ENCODE results near the gene MICAL2.
A peak's percentile ranks its signal among the peaks of the same experiment; 100 is the strongest.

Gene MICAL2

GRCh38 chr11:12117611-12118010 lies 7.2 kb downstream of the MICAL2 start:
- DNase-seq, result no peak

- peak in 2 of 3 experiments; percentile 40 to 93 for DNase-seq
These were observed 8.6 kb downstream of the MICAL2 start for GRCh38 chr11:12118949-12119348.

DNA sequence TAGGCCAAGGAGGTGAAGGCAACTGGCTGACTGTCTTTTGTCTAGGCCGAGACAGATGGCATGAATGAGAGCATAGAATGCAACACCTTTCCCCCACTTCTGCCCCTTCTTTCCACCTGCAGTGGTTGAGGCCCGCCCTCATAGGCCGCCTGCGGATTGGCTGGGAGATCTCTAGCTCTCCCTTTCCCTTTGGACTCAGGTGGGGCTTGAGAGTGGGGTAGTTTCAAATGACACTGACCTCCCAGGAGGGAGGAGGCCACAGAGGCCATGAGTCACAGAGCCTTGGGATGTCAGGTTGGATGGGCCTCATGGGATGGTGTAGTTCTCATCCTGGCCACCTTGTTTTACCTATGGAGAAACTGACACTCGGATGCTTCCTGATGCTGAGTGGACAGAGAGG lies 9.1 kb downstream of the MICAL2 start:
- peak in 2 of 3 experiments; percentile 40 to 93 for DNase-seq

DNA sequence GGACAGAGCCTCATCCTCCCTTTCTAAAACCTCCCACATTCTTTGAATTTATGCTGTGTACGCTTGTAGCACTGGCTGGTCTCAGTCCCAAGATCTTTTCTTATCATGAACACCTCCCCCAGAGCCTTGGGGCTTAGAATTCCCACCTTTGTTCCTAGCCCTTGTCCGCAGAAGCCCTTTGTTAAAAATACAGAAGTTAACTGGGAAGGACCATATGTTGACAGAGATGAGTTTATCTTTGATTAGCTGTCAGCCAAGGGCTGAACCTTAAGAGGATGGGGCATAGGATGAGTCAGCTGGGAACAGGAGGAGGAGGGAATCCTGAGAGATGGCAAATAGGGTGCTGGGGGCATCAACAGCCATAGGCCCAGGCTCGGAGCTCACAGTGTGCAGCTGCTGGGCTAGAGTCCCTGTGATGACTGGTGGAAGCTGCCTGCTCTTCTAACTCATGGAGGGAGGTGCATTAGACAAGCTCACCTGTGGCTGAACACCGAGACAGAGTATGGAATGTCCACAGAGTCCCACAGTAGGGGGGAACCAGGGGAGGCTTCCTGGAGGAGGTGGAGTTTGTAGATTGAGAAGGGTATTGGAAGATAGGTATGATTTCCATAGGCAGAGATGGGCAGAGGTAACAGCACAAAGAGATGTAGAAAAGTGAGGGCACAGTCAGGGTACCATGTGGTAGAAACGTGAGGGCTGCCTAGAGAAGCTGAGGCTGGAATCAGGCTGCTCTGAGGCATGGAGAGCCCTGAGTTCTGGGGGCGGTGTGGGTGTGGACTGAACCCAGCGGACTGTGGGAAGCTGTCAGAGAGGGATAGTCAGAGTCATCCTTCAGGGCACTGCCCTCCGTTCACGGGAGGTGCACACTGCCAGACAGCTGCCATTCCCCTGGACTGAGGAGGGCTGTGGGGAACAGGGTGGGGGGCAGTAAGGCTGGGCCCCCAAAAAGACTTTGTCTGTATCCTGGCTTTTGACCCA lies 9.9 kb downstream of the MICAL2 start:
- DNase-seq, result no peak

GRCh38 chr11:12121011-12121410 lies 10.6 kb downstream of the MICAL2 start:
- no peak for DNase-seq

GRCh38 chr11:12121517-12121916 lies 11.1 kb downstream of the MICAL2 start:
- peak; percentile 69 to 86 (median 76) for DNase-seq

- peak in 2 of 3 experiments; percentile 17 to 34 for DNase-seq
These were observed 11.7 kb downstream of the MICAL2 start for GRCh38 chr11:12122083-12122482.

- DNase-seq, result no peak
These were observed 12.9 kb downstream of the MICAL2 start for GRCh38 chr11:12123273-12123672.

GRCh38 chr11:12123799-12124198 lies 13.4 kb downstream of the MICAL2 start:
- DNase-seq, result no peak

GRCh38 chr11:12124306-12124705 lies 13.9 kb downstream of the MICAL2 start:
- no peak for DNase-seq

GRCh38 chr11:12125609-12126149 lies 15.3 kb downstream of the MICAL2 start:
- DNase-seq, result no peak

DNA sequence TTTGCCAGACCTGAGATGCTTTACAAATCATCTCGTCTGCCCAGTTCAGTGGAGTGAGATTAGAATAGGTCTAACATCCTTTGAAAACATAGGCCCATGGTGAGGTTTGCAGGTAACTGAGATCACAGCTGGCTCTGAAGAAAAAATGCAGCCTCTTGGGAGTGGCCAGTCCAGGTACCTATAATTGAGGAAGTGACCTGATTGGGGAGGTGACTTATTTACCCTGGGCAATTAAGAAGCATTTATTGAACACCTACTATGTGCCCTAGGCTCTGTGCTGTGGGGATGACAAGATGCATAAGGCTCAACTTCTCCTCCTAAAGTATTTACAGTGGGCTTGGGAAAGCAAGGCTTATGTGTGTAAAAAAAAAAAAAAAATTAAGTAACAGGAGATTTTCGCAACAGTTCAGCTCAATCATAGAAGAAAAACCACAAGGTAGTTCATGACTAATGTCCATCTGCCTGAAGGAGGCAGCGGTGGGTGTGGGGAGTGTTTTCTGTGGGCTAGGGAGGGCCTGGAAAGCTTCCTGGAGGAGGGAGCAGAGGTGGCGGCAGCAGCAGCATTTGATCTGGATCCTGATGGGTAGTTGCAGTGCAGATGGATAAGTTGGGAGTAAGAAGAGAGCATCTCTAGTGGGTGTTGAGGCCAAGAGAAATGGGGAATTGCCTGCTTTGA lies 16.1 kb downstream of the MICAL2 start:
- DNase-seq, result no peak

DNA sequence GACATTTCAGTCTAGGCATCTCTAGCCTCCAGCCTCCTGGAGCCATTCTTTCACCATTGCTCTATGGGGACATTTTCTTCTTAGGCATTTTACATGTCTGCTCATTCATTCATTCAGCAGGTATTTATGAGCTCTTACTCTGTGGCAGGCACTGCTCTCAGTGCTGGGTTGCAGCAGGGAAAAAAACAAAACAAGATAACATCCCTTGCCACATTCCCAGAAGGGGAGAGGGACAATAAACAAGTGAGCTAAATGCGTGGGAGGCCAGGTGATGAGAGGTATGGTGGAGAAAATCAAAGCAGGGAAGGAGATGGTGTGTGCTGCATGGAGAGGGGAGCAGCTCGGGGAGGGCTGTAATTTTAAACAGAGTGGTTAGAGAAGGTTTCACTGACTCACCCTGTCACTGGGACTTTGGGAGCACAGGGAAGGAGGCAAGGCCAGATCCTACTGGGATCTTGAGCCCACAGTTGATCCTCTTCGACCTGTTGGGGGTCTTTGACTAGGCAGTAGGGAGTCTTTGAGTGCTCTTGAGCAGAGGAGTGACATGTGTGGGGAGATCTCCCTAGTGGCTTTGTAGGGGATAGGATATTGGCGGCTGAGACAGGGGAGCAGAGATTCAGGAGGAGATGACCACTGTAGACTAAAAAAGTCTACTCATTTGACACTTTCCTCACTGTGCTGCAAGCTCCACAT lies 17.0 kb downstream of the MICAL2 start:
- DNase-seq, result no peak

- DNase-seq, result no peak
These were observed 17.9 kb downstream of the MICAL2 start for GRCh38 chr11:12128301-12128751.

DNA sequence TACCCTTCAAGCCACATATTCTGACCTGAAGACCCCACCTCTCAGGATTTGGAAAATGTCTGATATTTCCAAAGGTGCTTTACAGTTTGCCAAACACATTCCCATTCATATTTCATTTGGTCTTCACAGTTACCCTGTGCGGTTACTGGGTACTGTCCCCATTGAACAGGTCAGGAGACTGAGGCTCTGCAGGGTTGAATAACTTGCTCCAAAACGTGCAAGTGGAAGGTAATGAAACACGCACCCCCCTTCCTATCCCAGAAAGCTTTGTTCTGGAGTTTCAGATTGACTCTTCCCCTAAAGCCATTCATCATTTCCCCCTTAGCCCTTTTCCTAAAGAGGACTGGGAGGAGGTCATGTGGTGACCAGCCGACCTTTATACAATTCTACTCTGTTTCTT lies 18.8 kb downstream of the MICAL2 start:
- DNase-seq, result no peak

- DNase-seq, result no peak
These were observed 20.0 kb downstream of the MICAL2 start for GRCh38 chr11:12130180-12130980.

DNA sequence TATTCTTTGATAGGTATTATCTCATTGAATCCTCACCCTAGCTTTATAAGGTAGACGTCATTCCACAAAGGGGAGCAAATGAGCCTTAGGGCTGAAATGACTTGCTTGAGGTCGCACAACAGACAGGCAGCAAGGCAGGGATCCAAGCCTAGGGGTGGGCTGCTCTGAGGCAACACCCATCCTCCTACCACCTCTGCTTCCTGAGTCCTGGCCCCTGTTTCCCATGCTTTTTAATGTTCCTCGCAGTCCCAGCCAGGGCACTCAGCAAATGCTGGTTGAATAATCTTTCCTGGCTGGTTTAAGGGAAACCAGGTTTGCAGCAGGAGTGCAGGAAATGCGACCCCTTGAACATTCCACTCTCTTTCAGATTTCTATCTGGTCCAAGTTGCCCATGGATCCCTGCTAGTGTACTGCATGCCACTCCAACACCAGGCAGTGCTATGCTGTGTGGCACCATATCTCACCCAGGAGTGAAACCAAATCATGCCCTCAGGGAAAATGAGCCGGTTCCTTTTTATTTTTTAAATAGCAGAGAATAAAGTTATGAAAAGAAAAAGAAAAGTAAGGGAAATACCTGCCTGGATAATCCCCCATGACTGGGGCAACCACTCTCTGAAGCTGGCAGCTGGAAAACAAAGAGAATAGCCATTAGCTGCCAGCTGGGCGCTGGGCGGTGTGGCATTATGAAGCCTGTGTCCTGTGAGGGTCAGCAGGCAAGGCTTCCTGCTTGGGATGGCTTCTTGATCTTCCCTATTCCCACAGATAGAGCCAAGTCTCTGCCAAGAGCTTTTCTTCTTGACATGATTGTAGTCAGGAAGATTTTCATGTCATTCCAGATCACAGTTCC lies 21.8 kb downstream of the MICAL2 start:
- no peak for DNase-seq

DNA sequence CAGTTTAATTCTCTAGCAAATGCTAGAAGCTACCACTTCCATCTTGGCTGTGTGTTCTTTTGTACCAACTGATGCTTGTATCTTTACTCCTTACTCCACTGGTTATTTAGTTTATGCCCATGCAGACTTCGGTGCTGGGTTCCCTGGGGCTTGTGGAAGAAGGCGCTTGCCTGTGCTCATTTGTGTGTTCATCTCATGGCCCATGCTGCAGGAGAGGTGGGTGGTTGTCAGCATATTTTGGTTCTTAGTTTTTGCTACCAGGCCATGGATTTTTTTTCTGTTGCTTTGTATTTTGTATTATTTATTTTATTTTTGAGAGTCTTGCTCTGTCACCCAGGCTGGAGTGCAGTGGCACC lies 22.4 kb downstream of the MICAL2 start:
- DNase-seq, result no peak

- no peak for DNase-seq
These were observed 23.3 kb downstream of the MICAL2 start for GRCh38 chr11:12133547-12134235.

- no peak for DNase-seq
These were observed 23.8 kb downstream of the MICAL2 start for GRCh38 chr11:12134236-12134585.

DNA sequence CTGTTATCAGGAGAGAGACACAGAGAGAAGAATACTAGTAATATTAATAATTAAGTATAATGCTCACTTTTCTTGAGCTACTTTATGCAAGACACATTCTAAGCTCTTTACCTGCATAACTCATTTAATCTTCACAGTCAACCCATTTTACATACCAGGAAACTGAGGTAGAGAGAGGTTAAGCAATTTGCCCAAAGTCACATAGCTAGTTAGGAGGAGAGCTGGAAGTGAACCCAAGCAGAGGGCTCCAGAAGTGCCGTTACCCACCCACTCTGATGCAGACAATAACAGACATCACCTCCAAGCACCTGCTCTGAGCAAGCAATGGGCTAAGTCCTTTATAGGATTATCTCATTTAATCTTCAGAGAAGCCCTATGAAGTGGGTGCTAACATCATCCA lies 24.8 kb downstream of the MICAL2 start:
- DNase-seq, result no peak
